ENCODE data around the gene RIMBP2.

DNA sequence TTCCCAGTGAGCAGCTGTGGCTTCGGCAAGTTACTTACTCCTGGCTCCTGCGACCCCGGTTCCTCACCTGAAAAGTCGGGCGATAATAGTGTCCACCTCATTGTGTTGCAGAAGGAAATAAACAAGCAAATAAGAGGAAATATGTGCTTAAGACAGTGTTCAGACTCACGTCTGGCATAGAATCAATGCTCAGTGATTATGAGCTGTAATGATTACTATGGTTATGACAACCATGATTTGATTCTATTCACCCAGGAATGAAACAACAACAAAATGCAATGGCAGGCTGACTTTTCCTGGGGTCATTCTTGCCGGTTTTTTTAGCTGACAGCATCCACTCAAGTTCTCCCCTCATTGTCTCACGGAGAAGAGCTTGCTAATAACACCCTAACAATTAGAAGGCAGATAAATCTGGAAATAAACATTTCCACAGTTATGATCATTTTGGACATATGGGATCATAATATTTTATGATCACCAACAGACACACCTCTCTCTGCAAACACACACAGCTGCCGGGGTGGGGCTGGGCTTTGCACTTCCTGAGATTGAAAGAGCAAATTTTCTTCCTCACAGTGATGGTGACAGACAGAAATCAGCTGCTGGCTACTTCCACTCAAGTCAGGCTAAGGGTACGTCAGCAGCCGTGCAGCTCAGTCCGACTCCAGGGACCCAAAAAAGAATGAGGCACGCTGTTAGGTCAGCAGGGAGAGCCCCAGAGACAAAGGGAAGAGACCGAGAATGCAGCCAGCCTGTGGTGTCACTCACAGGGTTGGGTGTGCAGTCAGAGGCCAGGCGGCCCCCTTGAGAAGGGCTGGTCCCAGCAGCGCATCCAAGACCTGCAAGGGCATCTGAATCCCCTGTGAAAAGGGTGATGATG, 158.0 kb downstream of the RIMBP2 start:
- TF ChIP-seq, protein P1, sequence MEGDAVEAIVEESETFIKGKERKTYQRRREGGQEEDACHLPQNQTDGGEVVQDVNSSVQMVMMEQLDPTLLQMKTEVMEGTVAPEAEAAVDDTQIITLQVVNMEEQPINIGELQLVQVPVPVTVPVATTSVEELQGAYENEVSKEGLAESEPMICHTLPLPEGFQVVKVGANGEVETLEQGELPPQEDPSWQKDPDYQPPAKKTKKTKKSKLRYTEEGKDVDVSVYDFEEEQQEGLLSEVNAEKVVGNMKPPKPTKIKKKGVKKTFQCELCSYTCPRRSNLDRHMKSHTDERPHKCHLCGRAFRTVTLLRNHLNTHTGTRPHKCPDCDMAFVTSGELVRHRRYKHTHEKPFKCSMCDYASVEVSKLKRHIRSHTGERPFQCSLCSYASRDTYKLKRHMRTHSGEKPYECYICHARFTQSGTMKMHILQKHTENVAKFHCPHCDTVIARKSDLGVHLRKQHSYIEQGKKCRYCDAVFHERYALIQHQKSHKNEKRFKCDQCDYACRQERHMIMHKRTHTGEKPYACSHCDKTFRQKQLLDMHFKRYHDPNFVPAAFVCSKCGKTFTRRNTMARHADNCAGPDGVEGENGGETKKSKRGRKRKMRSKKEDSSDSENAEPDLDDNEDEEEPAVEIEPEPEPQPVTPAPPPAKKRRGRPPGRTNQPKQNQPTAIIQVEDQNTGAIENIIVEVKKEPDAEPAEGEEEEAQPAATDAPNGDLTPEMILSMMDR (IDR thresholded peaks at IDR 0.05), result no peak
- no peak for TF ChIP-seq POLR2AphosphoS5 (IDR thresholded peaks at IDR 0.05; ENCODE audit: insufficient read depth in 1 of 2, low read depth in 1 of 2)

All from vagina (tissue), 2 donors.